SJSA1 (cell line): ENCODE measurements around the gene NME7. TPM values are rescaled to one million over a fixed set of nuclear protein-coding genes. Genes with fewer than 3 reads are reported as not detected.

ENCODE experiments used
- DNase-seq, 2 experiments: peaks; one replicate each; pipeline ENCODE4 v3.0.0-alpha.2; 2015 to 2020; ENCODE audit warnings: low spot score in 2 of 2, low read depth in 1 of 2
- H3K27ac ChIP-seq: fragments of 250-450 bp; sonication (Bioruptor Pico); 2 replicates; pipeline ENCODE4 v1.5.1; 2020; ENCODE audit warnings: mild to moderate bottlenecking, moderate library complexity
- H3K27me3 ChIP-seq: fragments of 250-450 bp; sonication (Bioruptor Pico); replicated peaks from 2 replicates; pipeline ENCODE4 v1.5.1; 2020; ENCODE audit warnings: mild to moderate bottlenecking, moderate library complexity
- H3K36me3 ChIP-seq: fragments of 250-450 bp; sonication (Bioruptor Pico); 2 replicates; pipeline ENCODE4 v1.5.1; 2020; ENCODE audit warnings: mild to moderate bottlenecking
- H3K4me1 ChIP-seq: fragments of 250-450 bp; sonication (Bioruptor Pico); replicated peaks from 2 replicates; pipeline ENCODE4 v1.6.1; 2021; ENCODE audit warnings: mild to moderate bottlenecking
- H3K4me3 ChIP-seq: fragments of 250-450 bp; sonication (Bioruptor Pico); 2 replicates; pipeline ENCODE4 v1.5.1; 2020; ENCODE audit warnings: mild to moderate bottlenecking
- H3K9me3 ChIP-seq: fragments of 250-450 bp; sonication (Bioruptor Pico); replicated peaks from 2 replicates; pipeline ENCODE4 v1.5.1; 2020; ENCODE audit warnings: mild to moderate bottlenecking
- total RNA-seq: library from RNA; depleted of rRNA; stranded (reverse); fragments of >200 nt; shearing (Covaris generic); gene quantifications from 2 replicates; pipeline ENCODE4 v1.2.3, GENCODE V29; 2014

NME7 gene
- total RNA-seq, 1 experiment from 2014 or later = 20.6 TPM

- peaks cover 78% of the 10 kb centered on the region for H3K4me1 ChIP-seq
Observed at GRCh38 chr1:169110236-169110635, 257.4 kb downstream of the NME7 start.

DNA sequence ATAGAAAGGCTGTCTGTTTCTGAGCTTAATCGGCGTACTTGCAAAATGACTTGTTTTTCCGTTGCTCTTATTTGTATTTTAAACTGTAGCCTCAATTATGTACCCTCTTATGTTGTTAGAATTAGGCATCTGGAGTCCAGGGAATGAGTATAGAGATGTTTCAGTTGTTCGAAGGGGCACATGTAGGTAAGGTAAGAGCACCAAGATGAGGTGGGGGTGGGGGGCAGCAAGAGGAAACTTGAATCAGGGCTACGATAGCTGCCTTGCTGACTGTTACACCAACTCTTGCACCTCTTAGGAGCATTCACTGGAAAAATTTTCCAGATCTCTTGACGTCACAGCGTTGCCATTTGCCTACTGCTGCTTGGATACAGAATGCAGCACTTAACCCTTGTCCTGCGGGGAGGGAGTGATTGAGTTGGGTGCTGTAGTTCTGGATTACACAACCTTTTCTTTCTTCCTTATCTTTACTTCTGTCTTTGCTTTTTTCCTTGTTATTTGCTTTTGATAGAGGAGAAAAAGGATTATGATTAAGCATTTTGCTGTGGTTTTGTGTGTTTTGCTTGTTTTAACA is 257.9 kb downstream of the NME7 start:
- no peaks in the 10 kb centered on the region; the same call in 1 of the 2 replicates for H3K27me3 ChIP-seq
- no peak overlapping the region; the same call in 1 of the 2 replicates for H3K4me3 ChIP-seq
- peak overlapping the region; percentile 61 for H3K27ac ChIP-seq
- peaks cover 49% of the 10 kb centered on the region for H3K36me3 ChIP-seq
- peaks cover 77% of the 10 kb centered on the region for H3K4me1 ChIP-seq
- no peaks in the 10 kb centered on the region for H3K9me3 ChIP-seq
- peak; percentile 64 to 65 for DNase-seq

More at GRCh38 chr1:169110236-169110635, 257.4 kb downstream of the NME7 start:
- Histone ChIP-seq H3K4me3 (no peak overlapping the region; the same call in 1 of the 2 replicates), H3K36me3 (peaks cover 50% of the 10 kb centered on the region), H3K9me3 (no peaks in the 10 kb centered on the region), H3K27me3 (no peaks in the 10 kb centered on the region; the same call in 1 of the 2 replicates), H3K27ac (peak overlapping the region; percentile 61)
- DNase-seq = no peak

DNA sequence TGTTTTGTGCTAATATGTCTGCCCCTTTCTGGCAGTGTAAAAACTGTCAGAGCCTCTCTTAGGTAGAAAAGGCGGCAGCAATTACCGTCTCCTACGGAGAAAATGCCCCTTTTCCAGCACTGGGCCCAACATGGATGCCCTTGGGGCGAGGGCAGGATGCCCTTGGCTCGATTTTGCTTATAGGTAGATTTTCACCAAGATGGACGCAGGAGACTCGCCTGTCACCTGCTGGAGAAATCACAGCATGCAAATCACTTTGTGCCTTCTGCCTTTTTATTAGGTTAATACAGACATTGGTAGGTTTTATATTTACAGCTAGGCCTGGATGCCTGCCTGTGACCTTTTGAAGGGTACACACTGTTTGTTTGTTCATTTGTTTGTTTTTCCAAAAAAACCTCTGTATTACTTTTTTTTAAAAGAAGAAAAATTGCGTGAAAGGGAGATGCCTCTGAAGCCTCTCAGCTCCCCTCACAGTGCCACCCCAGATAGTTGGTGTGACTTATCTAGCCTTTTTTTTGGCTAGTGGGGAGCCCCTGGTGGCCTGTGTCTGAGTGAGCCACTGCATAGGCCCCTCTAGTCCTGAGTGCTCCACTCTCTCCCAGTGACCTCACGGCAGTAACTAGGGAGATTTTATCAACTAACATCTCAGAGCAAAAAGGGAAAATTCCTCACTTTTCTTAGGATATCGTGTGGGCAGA is 258.6 kb downstream of the NME7 start:
- Histone ChIP-seq H3K4me1 (peaks cover 70% of the 10 kb centered on the region), H3K4me3 (no peak overlapping the region; the same call in 1 of the 2 replicates), H3K9me3 (no peaks in the 10 kb centered on the region), H3K36me3 (peaks cover 42% of the 10 kb centered on the region), H3K27me3 (no peaks in the 10 kb centered on the region; the same call in 1 of the 2 replicates), H3K27ac (peak overlapping the region; percentile 61)
- DNase-seq = no peak

GRCh38 chr1:169108223-169108622 is 259.4 kb downstream of the NME7 start:
- no peaks in the 10 kb centered on the region; the same call in 1 of the 2 replicates for H3K27me3 ChIP-seq
- peaks cover 62% of the 10 kb centered on the region for H3K4me1 ChIP-seq
- peaks cover 38% of the 10 kb centered on the region for H3K36me3 ChIP-seq
- no peak overlapping the region for H3K27ac ChIP-seq
- no peak for DNase-seq
- peak overlapping the region; percentile 93 for H3K4me3 ChIP-seq
- H3K9me3 ChIP-seq = no peaks in the 10 kb centered on the region

GRCh38 chr1:169107603-169108208 is 259.9 kb downstream of the NME7 start:
- Histone ChIP-seq H3K36me3 (peaks cover 33% of the 10 kb centered on the region), H3K9me3 (no peaks in the 10 kb centered on the region), H3K4me1 (peaks cover 61% of the 10 kb centered on the region), H3K4me3 (peak overlapping the region; percentile 93), H3K27ac (peak overlapping the region; percentile 64; the same call in 1 of the 2 replicates), H3K27me3 (no peaks in the 10 kb centered on the region; the same call in 1 of the 2 replicates)
- DNase-seq = no peak

DNA sequence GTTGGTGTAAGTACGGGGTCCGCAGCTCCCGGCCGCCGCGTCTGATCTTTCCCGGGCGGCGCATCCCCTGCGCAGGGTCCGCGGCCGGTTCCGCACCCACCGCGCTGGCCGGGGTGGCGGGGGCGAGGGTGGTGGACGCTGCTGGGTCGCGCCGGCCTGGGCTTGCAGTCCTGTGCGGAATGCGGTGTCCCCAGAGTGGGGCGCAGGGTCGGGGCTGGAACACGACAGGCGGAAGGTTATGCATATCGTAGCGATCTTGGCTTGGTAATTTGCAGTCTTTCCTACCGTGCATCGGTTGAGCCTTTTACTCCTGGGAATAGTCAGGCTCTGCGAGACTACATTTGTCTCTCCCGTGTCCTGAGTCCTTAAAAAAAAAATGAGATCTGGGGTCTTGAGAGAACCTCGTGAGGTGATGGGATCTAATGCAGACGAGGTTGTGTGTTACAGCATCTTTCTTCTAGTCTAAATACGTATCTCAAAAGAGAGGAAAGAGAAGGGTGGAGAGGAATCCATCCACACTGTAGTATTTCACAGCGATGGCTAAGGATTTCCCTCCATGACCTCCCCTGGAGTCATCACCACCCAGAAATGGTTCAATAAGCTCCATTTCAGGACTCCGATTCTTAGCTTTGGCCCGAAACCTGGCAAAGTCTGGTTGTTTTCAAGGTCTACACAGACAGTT is 260.5 kb downstream of the NME7 start:
- peak overlapping the region; percentile 64; the same call in 1 of the 2 replicates for H3K27ac ChIP-seq
- H3K9me3 ChIP-seq = no peaks in the 10 kb centered on the region
- H3K4me3 ChIP-seq = peak overlapping the region; percentile 93
- H3K4me1 ChIP-seq = peaks cover 60% of the 10 kb centered on the region
- DNase-seq = peak; percentile 50 to 59
- no peaks in the 10 kb centered on the region; the same call in 1 of the 2 replicates for H3K27me3 ChIP-seq
- H3K36me3 ChIP-seq = peaks cover 26% of the 10 kb centered on the region

- Histone ChIP-seq H3K27ac (peak within 1 kb of the TSS; percentile 64), H3K27me3 (no peaks in the 10 kb centered on the region; the same call in 1 of the 2 replicates), H3K4me3 (peak within 1 kb of the TSS; percentile 93), H3K36me3 (peaks cover 19% of the 10 kb centered on the region), H3K9me3 (no peaks in the 10 kb centered on the region), H3K4me1 (peaks cover 58% of the 10 kb centered on the region)
- DNase-seq = peak; percentile 85 to 94
Observed at GRCh38 chr1:169106095-169106920, 261.3 kb downstream of the NME7 start, which contains the start of gene ATP1B1. Gene ATP1B1 (plus strand): TSS chr1:169106690. CDS start chr1:169106830, 140 bp downstream.

GRCh38 chr1:169105434-169106094 is 262.0 kb downstream of the NME7 start:
- Histone ChIP-seq H3K36me3 (peaks cover 17% of the 10 kb centered on the region), H3K4me3 (peak overlapping the region; percentile 93), H3K27me3 (no peaks in the 10 kb centered on the region; the same call in 1 of the 2 replicates), H3K9me3 (no peaks in the 10 kb centered on the region), H3K27ac (peak overlapping the region; percentile 64; the same call in 1 of the 2 replicates), H3K4me1 (peaks cover 51% of the 10 kb centered on the region)
- peak; percentile 57 to 72 for DNase-seq

DNA sequence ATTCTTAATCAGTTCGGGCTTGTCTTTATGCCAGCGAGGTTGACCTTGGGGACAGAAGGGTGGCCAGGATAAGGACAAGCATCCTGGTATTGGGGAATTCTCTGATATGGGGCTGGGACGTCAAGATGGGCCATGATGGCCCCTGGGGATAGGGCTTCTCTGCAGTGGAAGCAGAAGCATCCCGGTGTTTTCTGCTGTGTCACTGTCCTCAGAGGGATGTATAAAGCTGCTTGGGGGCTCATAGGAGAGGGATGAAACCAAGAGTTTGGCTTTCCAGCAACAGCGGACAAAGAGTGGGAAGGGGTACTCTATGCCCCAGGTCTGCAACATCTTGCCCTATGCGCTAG is 262.5 kb downstream of the NME7 start:
- no peak overlapping the region for H3K4me3 ChIP-seq
- DNase-seq = no peak
- no peaks in the 10 kb centered on the region for H3K9me3 ChIP-seq
- H3K36me3 ChIP-seq = peaks cover 17% of the 10 kb centered on the region
- H3K27me3 ChIP-seq = no peaks in the 10 kb centered on the region; the same call in 1 of the 2 replicates
- peaks cover 46% of the 10 kb centered on the region for H3K4me1 ChIP-seq
- H3K27ac ChIP-seq = no peak overlapping the region

GRCh38 chr1:169103480-169103893 is 264.1 kb downstream of the NME7 start:
- DNase-seq = no peak
- H3K9me3 ChIP-seq = no peaks in the 10 kb centered on the region

GRCh38 chr1:169103002-169103401 is 264.6 kb downstream of the NME7 start:
- Histone ChIP-seq H3K9me3 (no peaks in the 10 kb centered on the region), H3K4me3 (no peak overlapping the region), H3K4me1 (peaks cover 25% of the 10 kb centered on the region), H3K36me3 (peaks cover 6% of the 10 kb centered on the region), H3K27ac (no peak overlapping the region), H3K27me3 (no peaks in the 10 kb centered on the region; the same call in 1 of the 2 replicates)
- no peak for DNase-seq

More at GRCh38 chr1:169103480-169103893, 264.1 kb downstream of the NME7 start:
- Histone ChIP-seq H3K36me3 (peaks cover 11% of the 10 kb centered on the region), H3K4me1 (peaks cover 30% of the 10 kb centered on the region), H3K4me3 (no peak overlapping the region), H3K27ac (no peak overlapping the region), H3K27me3 (no peaks in the 10 kb centered on the region; the same call in 1 of the 2 replicates)

GRCh38 chr1:169102567-169102966 is 265.0 kb downstream of the NME7 start:
- no peak overlapping the region for H3K4me3 ChIP-seq
- H3K4me1 ChIP-seq = peaks cover 21% of the 10 kb centered on the region
- no peak overlapping the region for H3K27ac ChIP-seq
- DNase-seq = peak; percentile 46 to 68
- H3K9me3 ChIP-seq = no peaks in the 10 kb centered on the region
- no peaks in the 10 kb centered on the region; the same call in 1 of the 2 replicates for H3K27me3 ChIP-seq
- H3K36me3 ChIP-seq = peaks cover 5% of the 10 kb centered on the region
